ENCODE results near the gene CDC42BPB.
"Not testable (repeated sequence)": the region's sequence is repeated elsewhere in the genome, so short reads cannot be mapped to it uniquely, and the experiment has no call there.

The CDC42BPB gene

GRCh38 chr14:102927878-102928411 lies 129.4 kb downstream of the CDC42BPB start:
- Histone ChIP-seq H3K27me3 (peaks cover 5 to 77% of the 10 kb centered on the region in 2 donors), H3K36me3 (peaks cover 2 to 14% (median 13%) of the 10 kb centered on the region in 3 donors), H3K4me1 (peaks cover 0 to 39% (median 33%) of the 10 kb centered on the region in 4 donors), H3K27ac (no peak overlapping the region), H3K9me3 (no peaks in the 10 kb centered on the region), H3K4me3 (peak overlapping the region; percentile 42 to 54)
- intact Hi-C loops (cut with DNase I; ENCODE audit: low total_unique reads): no loop called here
- no peak for DNase-seq
- TF ChIP-seq, protein P1, sequence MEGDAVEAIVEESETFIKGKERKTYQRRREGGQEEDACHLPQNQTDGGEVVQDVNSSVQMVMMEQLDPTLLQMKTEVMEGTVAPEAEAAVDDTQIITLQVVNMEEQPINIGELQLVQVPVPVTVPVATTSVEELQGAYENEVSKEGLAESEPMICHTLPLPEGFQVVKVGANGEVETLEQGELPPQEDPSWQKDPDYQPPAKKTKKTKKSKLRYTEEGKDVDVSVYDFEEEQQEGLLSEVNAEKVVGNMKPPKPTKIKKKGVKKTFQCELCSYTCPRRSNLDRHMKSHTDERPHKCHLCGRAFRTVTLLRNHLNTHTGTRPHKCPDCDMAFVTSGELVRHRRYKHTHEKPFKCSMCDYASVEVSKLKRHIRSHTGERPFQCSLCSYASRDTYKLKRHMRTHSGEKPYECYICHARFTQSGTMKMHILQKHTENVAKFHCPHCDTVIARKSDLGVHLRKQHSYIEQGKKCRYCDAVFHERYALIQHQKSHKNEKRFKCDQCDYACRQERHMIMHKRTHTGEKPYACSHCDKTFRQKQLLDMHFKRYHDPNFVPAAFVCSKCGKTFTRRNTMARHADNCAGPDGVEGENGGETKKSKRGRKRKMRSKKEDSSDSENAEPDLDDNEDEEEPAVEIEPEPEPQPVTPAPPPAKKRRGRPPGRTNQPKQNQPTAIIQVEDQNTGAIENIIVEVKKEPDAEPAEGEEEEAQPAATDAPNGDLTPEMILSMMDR (IDR thresholded peaks at IDR 0.05): no peak

- intact Hi-C loops (cut with DNase I; ENCODE audit: low total_unique reads): no loop called here
- no peaks in the 10 kb centered on the region for H3K9me3 ChIP-seq
Observed at GRCh38 chr14:102927346-102927877, 129.9 kb downstream of the CDC42BPB start.

GRCh38 chr14:102926840-102927239 lies 130.5 kb downstream of the CDC42BPB start:
- H3K36me3 ChIP-seq; intact Hi-C loops (cut with DNase I; ENCODE audit: low total_unique reads); H3K27ac ChIP-seq; DNase-seq; H3K9me3 ChIP-seq; H3K4me3 ChIP-seq: not testable (repeated sequence)
- Histone ChIP-seq H3K4me1 (peaks cover 0 to 44% (median 37%) of the 10 kb centered on the region in 4 donors), H3K27me3 (peaks cover 5 to 88% of the 10 kb centered on the region in 2 donors)

More at GRCh38 chr14:102927346-102927877, 129.9 kb downstream of the CDC42BPB start:
- Histone ChIP-seq H3K4me1 (peaks cover 0 to 44% (median 37%) of the 10 kb centered on the region in 4 donors), H3K36me3 (peaks cover 0 to 8% (median 8%) of the 10 kb centered on the region in 3 donors), H3K4me3 (no peak overlapping the region), H3K27ac (no peak overlapping the region), H3K27me3 (peaks cover 5 to 82% of the 10 kb centered on the region in 2 donors)
- no peak for DNase-seq
- TF ChIP-seq, protein P1 (IDR thresholded peaks at IDR 0.05): no peak

GRCh38 chr14:102926104-102926503 lies 131.2 kb downstream of the CDC42BPB start:
- H3K27ac ChIP-seq: no peak overlapping the region
- DNase-seq: no peak
- intact Hi-C loops (cut with DNase I; ENCODE audit: low total_unique reads): no loop called here
- H3K4me3 ChIP-seq: no peak overlapping the region
- H3K36me3 ChIP-seq: no peaks in the 10 kb centered on the region
- peaks cover 0 to 44% (median 37%) of the 10 kb centered on the region in 4 donors for H3K4me1 ChIP-seq
- no peaks in the 10 kb centered on the region for H3K9me3 ChIP-seq
- TF ChIP-seq, protein P1 (IDR thresholded peaks at IDR 0.05): no peak
- H3K27me3 ChIP-seq: peaks cover 5 to 82% of the 10 kb centered on the region in 2 donors

- Histone ChIP-seq H3K4me1 (peaks cover 0 to 43% (median 35%) of the 10 kb centered on the region in 4 donors), H3K27ac (no peak overlapping the region), H3K4me3 (no peak overlapping the region), H3K27me3 (peaks cover 5 to 77% of the 10 kb centered on the region in 2 donors), H3K36me3 (no peaks in the 10 kb centered on the region), H3K9me3 (no peaks in the 10 kb centered on the region)
- TF ChIP-seq, protein P1 (IDR thresholded peaks at IDR 0.05): no peak
- intact Hi-C loops (cut with DNase I; ENCODE audit: low total_unique reads): no loop called here
- DNase-seq: no peak
Observed at GRCh38 chr14:102925646-102926045, 131.7 kb downstream of the CDC42BPB start.
